Coronary artery (tissue), 2 donors: ENCODE measurements around the gene ICAM4.
A peak's percentile ranks its signal among the peaks of the same experiment; 100 is the strongest.

ENCODE experiments used
- DNase-seq: peaks from one replicate; pipeline ENCODE4 v3.0.0-alpha.2; 2017; ENCODE audit warnings: low spot score
- H3K27ac ChIP-seq, 2 donors: fragments of 200-600 bp; sonication (generic); one replicate each; pipeline ENCODE4 v1.5.1; 2016 to 2019
- H3K4me3 ChIP-seq: fragments of 200-600 bp; sonication (generic); 2 replicates; pipeline ENCODE4 v1.5.1; 2016; ENCODE audit warnings: mild to moderate bottlenecking, moderate library complexity
- TF ChIP-seq, protein P1 (sequence below): fragments of 200-600 bp; sonication (generic); IDR thresholded peaks from one replicate; pipeline ENCODE4 v1.5.1; 2019; ENCODE audit warnings: antibody characterized with exemption

Gene ICAM4

DNA sequence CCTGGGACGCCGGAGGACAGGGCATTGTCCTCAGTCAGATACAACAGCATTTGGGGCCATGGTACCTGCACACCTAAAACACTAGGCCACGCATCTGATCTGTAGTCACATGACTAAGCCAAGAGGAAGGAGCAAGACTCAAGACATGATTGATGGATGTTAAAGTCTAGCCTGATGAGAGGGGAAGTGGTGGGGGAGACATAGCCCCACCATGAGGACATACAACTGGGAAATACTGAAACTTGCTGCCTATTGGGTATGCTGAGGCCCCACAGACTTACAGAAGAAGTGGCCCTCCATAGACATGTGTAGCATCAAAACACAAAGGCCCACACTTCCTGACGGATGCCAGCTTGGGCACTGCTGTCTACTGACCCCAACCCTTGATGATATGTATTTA is 1.4 kb upstream of the ICAM4 start:
- Histone ChIP-seq H3K27ac (no peak overlapping the region), H3K4me3 (no peak overlapping the region)
- TF ChIP-seq, protein P1, sequence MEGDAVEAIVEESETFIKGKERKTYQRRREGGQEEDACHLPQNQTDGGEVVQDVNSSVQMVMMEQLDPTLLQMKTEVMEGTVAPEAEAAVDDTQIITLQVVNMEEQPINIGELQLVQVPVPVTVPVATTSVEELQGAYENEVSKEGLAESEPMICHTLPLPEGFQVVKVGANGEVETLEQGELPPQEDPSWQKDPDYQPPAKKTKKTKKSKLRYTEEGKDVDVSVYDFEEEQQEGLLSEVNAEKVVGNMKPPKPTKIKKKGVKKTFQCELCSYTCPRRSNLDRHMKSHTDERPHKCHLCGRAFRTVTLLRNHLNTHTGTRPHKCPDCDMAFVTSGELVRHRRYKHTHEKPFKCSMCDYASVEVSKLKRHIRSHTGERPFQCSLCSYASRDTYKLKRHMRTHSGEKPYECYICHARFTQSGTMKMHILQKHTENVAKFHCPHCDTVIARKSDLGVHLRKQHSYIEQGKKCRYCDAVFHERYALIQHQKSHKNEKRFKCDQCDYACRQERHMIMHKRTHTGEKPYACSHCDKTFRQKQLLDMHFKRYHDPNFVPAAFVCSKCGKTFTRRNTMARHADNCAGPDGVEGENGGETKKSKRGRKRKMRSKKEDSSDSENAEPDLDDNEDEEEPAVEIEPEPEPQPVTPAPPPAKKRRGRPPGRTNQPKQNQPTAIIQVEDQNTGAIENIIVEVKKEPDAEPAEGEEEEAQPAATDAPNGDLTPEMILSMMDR: no peak
- no peak for DNase-seq

DNA sequence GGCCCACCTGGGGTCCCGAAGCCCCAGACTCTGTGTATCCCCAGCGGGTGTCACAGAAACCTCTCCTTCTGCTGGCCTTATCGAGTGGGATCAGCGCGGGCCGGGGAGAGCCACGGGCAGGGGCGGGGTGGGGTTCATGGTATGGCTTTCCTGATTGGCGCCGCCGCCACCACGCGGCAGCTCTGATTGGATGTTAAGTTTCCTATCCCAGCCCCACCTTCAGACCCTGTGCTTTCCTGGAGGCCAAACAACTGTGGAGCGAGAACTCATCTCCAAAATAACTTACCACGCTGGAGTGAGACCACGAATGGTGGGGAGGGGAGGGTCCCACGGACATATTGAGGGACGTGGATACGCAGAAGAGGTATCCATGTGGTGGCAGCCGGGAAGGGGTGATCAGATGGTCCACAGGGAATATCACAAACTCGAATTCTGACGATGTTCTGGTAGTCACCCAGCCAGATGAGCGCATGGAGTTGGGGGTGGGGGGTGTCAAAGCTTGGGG is 2.0 kb downstream of the ICAM4 start:
- DNase-seq: no peak
- TF ChIP-seq, protein P1: no peak
- peak overlapping the region; percentile 73 for H3K4me3 ChIP-seq
- no peak overlapping the region for H3K27ac ChIP-seq

DNA sequence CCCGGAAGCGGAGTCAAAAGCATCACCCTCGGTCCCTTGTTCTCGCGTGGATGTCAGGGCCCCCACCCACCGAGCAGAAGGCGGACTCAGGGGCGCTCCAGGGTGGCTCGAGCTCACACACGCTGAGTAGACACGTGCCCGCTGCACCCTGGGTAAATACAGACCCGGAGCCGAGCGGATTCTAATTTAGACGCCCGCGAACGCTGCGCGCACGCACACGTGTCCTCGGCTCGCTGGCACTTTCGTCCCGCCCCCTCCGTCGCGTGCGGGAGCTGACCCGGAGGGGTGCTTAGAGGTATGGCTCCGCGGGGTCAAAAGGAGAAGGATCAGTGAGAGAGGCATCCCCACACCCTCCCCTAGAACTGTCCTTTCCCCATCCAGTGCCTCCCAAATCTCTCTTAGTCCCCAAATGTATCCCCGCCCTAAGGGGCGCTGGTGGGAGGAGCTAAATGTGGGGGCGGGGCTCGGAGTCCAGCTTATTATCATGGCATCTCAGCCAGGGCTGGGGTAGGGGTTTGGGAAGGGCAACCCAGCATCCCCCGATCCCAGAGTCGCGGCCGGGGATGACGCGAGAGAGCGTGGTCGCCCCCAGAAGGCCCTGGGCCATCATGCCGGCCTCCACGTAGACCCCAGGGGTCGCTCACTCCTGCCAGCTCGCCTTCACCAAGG is 2.5 kb downstream of the ICAM4 start:
- TF ChIP-seq, protein P1: no peak

DNA sequence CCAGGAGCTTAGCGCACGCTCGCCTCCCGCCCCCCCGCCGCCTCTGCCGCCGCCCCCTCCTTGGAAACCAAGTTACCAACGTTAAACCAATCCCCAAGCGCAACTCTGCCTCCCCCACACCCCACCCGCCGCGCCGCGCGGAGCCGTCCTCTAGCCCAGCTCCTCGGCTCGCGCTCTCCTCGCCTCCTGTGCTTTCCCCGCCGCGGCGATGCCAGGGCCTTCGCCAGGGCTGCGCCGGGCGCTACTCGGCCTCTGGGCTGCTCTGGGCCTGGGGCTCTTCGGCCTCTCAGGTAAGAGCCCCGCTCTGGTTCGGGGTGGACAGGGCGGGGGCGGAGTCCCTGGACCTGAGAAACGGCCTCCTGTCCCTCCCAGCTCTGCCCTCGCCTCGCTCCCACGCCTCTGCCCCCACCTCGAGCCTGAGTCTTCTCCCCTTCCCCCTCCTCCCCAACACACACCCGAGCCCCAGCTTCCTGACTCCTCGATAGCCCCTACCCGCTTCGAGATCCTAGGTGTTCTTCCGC is 3.1 kb downstream of the ICAM4 start, which contains the start of gene ICAM5:
TSS of gene ICAM5 (plus strand) at position 117 of the 521 bp plus-strand sequence. CDS start at position 209, 92 bp downstream.
- DNase-seq: no peak
- Histone ChIP-seq H3K4me3 (peak within 1 kb of the TSS; percentile 73), H3K27ac (no peak within 1 kb of the TSS)
- TF ChIP-seq, protein P1: no peak

More for the DNA sequence above, 2.5 kb downstream of the ICAM4 start:
- peak overlapping the region; percentile 73 for H3K4me3 ChIP-seq
- DNase-seq: no peak
- no peak overlapping the region for H3K27ac ChIP-seq

DNA sequence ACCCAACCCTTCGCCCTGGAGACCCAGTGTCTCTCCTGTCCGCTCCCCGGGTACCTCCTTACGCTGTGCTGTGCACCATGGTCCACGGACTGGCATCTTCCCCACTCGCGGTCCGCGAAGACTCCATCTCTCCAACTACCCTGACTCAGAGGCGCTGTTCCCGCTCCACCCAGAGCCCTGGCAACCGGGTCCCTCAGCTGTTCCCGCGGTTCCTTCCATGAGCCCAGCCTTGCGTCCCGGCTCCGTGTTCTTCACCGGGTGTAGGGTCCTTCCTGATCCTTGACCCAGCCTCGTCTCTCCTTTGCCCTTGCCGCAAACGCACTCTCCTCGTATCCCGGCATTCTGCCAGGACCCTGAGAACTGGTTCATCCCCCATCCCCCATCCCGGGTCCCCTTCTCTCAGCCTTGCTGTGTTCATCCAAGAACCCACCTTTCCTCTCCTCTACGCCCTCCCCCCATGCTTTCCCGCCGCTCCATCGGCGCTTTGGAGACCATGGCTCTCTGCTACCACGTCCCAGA is 3.7 kb downstream of the ICAM4 start:
- TF ChIP-seq, protein P1: no peak
- peak overlapping the region; percentile 73 for H3K4me3 ChIP-seq
- no peak for DNase-seq
- H3K27ac ChIP-seq: no peak overlapping the region

DNA sequence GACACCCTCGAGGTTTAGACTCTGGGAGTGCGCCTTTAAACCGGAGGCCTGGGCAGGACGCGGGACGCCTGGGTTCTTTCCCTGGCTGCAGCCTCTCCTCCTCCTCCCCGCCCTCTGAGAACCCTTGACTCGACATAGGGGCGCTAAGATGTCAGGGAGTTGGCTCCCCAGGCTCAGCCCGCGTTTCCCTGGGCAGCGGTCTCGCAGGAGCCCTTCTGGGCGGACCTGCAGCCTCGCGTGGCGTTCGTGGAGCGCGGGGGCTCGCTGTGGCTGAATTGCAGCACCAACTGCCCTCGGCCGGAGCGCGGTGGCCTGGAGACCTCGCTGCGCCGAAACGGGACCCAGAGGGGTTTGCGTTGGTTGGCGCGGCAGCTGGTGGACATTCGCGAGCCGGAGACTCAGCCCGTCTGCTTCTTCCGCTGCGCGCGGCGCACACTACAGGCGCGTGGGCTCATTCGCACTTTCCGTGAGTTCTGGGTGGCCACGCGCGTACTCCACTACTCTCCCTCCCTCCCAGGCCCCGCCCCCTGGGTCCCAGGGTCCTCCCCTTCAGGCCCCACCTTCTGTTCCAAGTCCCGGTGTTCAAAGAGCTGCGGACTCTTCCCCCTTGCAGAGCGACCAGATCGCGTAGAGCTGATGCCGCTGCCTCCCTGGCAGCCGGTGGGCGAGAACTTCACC is 4.3 kb downstream of the ICAM4 start:
- no peak for DNase-seq
- Histone ChIP-seq H3K27ac (no peak overlapping the region), H3K4me3 (peak overlapping the region; percentile 73)
- TF ChIP-seq, protein P1: no peak
